CD14-positive monocyte (primary cell): ENCODE results near the gene CAMK1. TPM values are rescaled to one million over a fixed set of nuclear protein-coding genes. Genes with fewer than 3 reads are reported as not detected.
A peak's percentile ranks its signal among the peaks of the same experiment; 100 is the strongest.

ENCODE experiments used
- DNase-seq, 3 donors: peaks; one replicate each; pipeline ENCODE4 v3.0.0-alpha.2; 2011 to 2022
- H2AFZ ChIP-seq: 2 replicates; pipeline ENCODE4 v1.6.0; 2012; ENCODE audit warnings: mild to moderate bottlenecking, low read depth, low read length, inconsistent platforms; ENCODE audit not compliant: insufficient read depth, poor library complexity, severe bottlenecking
- H3K27ac ChIP-seq, 2 donors: 1 replicate in 1 of 2; 2 replicates in 1 of 2; pipeline ENCODE4 v1.5.1; 2012 to 2013; ENCODE audit warnings: low read length in 2 of 2, control low read depth in 1 of 2, inconsistent platforms in 1 of 2, low read depth in 1 of 2, mild to moderate bottlenecking in 1 of 2
- H3K27me3 ChIP-seq, 2 donors: one replicate each; pipeline versions ENCODE4 v1.6.0 to v1.6.1; 2011 to 2013; ENCODE audit warnings: low read length in 2 of 2; ENCODE audit not compliant: control insufficient read depth in 2 of 2, insufficient read depth in 2 of 2
- H3K36me3 ChIP-seq, 2 donors: replicated peaks in 1 of 2; 1 replicate in 1 of 2; 2 replicates in 1 of 2; pipeline versions ENCODE4 v1.5.1 to v1.6.1; 2012 to 2013; ENCODE audit warnings: low read length in 2 of 2, control low read depth in 1 of 2, inconsistent platforms in 1 of 2, mild to moderate bottlenecking in 1 of 2; ENCODE audit not compliant: insufficient read depth in 2 of 2, control insufficient read depth in 1 of 2
- H3K4me1 ChIP-seq, 2 donors: 1 replicate in 1 of 2; 2 replicates in 1 of 2; pipeline versions ENCODE4 v1.5.1 to v1.6.1; 2012 to 2013; ENCODE audit warnings: low read length in 2 of 2, control low read depth in 1 of 2, inconsistent platforms in 1 of 2, mild to moderate bottlenecking in 1 of 2, moderate library complexity in 1 of 2; ENCODE audit not compliant: insufficient read depth in 2 of 2, control insufficient read depth in 1 of 2
- H3K4me2 ChIP-seq: replicated peaks from 2 replicates; pipeline ENCODE3; 2012; ENCODE audit warnings: low read length, moderate library complexity, mild to moderate bottlenecking; ENCODE audit not compliant: poor library complexity, severe bottlenecking; ENCODE audit errors: extremely low read depth
- H3K4me3 ChIP-seq, 3 experiments: fragments of 200-600 bp in 1 of 3; sonication (generic) in 1 of 3; replicated peaks in 1 of 3; 1 replicate in 2 of 3; 2 replicates in 1 of 3; pipeline ENCODE4 v1.5.1; 2011 to 2013; ENCODE audit warnings: low read length in 3 of 3, mild to moderate bottlenecking in 3 of 3, control low read depth in 2 of 3, low read depth in 2 of 3, inconsistent platforms in 1 of 3, moderate library complexity in 1 of 3
- H3K79me2 ChIP-seq: 2 replicates; pipeline ENCODE4 v1.6.0; 2012; ENCODE audit warnings: mild to moderate bottlenecking, control low read depth, inconsistent platforms, low read length, moderate library complexity; ENCODE audit not compliant: insufficient read depth
- H3K9ac ChIP-seq: 2 replicates; pipeline ENCODE4 v1.6.0; 2017; ENCODE audit warnings: low read length, mild to moderate bottlenecking; ENCODE audit not compliant: insufficient read depth, poor library complexity, severe bottlenecking
- H3K9me3 ChIP-seq, 2 donors: replicated peaks in 1 of 2; 1 replicate in 1 of 2; 2 replicates in 1 of 2; pipeline versions ENCODE4 v1.5.1 to v1.6.1; 2012 to 2013; ENCODE audit warnings: low read length in 2 of 2, control low read depth in 1 of 2; ENCODE audit not compliant: control insufficient read depth in 1 of 2, insufficient read depth in 1 of 2
- H4K20me1 ChIP-seq: 2 replicates; pipeline ENCODE4 v1.6.0; 2012; ENCODE audit warnings: mild to moderate bottlenecking, low read length, control low read depth, moderate library complexity; ENCODE audit not compliant: insufficient read depth
- H3K27ac Mint-ChIP-seq, 7 donors: one replicate each; pipeline ENCODE4 v1.8.0; 2020; ENCODE audit warnings: mild to moderate bottlenecking in 7 of 7, mixed read lengths in 7 of 7, moderate library complexity in 6 of 7, inconsistent platforms in 2 of 7
- H3K27me3 Mint-ChIP-seq, 3 donors: one replicate each; pipeline ENCODE4 v1.8.0; 2021 to 2022; ENCODE audit warnings: low read depth in 3 of 3, mild to moderate bottlenecking in 3 of 3, mixed read lengths in 3 of 3, moderate library complexity in 3 of 3, inconsistent platforms in 1 of 3
- H3K36me3 Mint-ChIP-seq, 2 donors: one replicate each; pipeline ENCODE4 v1.8.0; 2020; ENCODE audit warnings: mixed read lengths in 2 of 2, inconsistent platforms in 1 of 2, mild to moderate bottlenecking in 1 of 2
- H3K4me1 Mint-ChIP-seq: one replicate; pipeline ENCODE4 v1.8.0; 2020; ENCODE audit warnings: mild to moderate bottlenecking, mixed read lengths
- H3K4me3 Mint-ChIP-seq, 2 donors: one replicate each; pipeline ENCODE4 v1.8.0; 2020; ENCODE audit warnings: mild to moderate bottlenecking in 2 of 2, mixed read lengths in 2 of 2, moderate library complexity in 1 of 2
- H3K9me3 Mint-ChIP-seq, 7 donors: one replicate each; pipeline ENCODE4 v1.8.0; 2020 to 2022; ENCODE audit warnings: mixed read lengths in 7 of 7, mild to moderate bottlenecking in 6 of 7, moderate library complexity in 6 of 7, inconsistent platforms in 2 of 7
- CTCF ChIP-seq: fragments of 200-600 bp; IDR thresholded peaks from one replicate; pipeline ENCODE4 v1.8.0; 2022; ENCODE audit warnings: antibody characterized with exemption, mild to moderate bottlenecking
- WGBS: methylation state at CpG from one replicate; pipeline ENCODE4 v1.1.5; 2013; ENCODE audit warnings: missing lambda C conversion rate; ENCODE audit not compliant: insufficient coverage; 5-methylcytosine and 5-hydroxymethylcytosine counted together
- intact Hi-C, 2 donors: fragments of 100-400 bp; cut with micrococcal nuclease; formaldehyde crosslinking; loops; one replicate each; pipeline versions ENCODE4 v1.15.0 to v1.15.1; 2023
- polyA plus RNA-seq, 3 donors: library from polyadenylated mRNA; depleted of rRNA in 1 of 3; unstranded in 2 of 3; stranded (reverse) in 1 of 3; fragments of 300-500 nt in 2 of 3; fragments of >200 nt in 1 of 3; fragmentation: Illumina TruSeq in 2 of 3; gene quantifications; 1 replicate in 2 of 3; 2 replicates in 1 of 3; pipeline ENCODE4 v1.2.3, GENCODE V29; 2012 to 2021

The CAMK1 gene
- polyA plus RNA-seq, 3 donors: 106 to 137 (median 118) TPM

- H3K27me3 ChIP-seq: no peaks in the 10 kb centered on the region
- no peaks in the 10 kb centered on the region for H4K20me1 ChIP-seq
- peak overlapping the region; percentile 33 for H2AFZ ChIP-seq
- H3K9ac ChIP-seq: peak overlapping the region; percentile 16
- intact Hi-C loops: no loop called here
- Mint-ChIP-seq H3K9me3 (no peaks in the 10 kb centered on the region), H3K27me3 (no peaks in the 10 kb centered on the region), H3K36me3 (peaks cover 43 to 56% of the 10 kb centered on the region in 2 donors), H3K4me1 (peaks cover 64% of the 10 kb centered on the region), H3K27ac (peak overlapping the region; percentile 68 to 93 (median 82)), H3K4me3 (no peak overlapping the region)
- H3K36me3 ChIP-seq: peaks cover 27 to 43% of the 10 kb centered on the region in 2 donors
- peak in 1 of 3 donors; percentile 26 for DNase-seq
- H3K79me2 ChIP-seq: peaks cover 6% of the 10 kb centered on the region
- TF ChIP-seq CTCF: no peak
- no peaks in the 10 kb centered on the region for H3K9me3 ChIP-seq
- whole genome bisulfite sequencing: 32% methylated on average over 3 of the region's 3 CpGs
- H3K4me2 ChIP-seq: peak overlapping the region; percentile 41
- peaks cover 58% of the 10 kb centered on the region in 2 donors for H3K4me1 ChIP-seq
- peak overlapping the region; percentile 72 to 80 for H3K27ac ChIP-seq
- H3K4me3 ChIP-seq: peak overlapping the region in 1 of 3 experiments; percentile 32
Observed at GRCh38 chr3:9781978-9782603, 12.3 kb upstream of the CAMK1 start.

GRCh38 chr3:9781551-9781950, 11.8 kb upstream of the CAMK1 start:
- no peaks in the 10 kb centered on the region for H3K27me3 Mint-ChIP-seq
- Histone ChIP-seq H3K9me3 (no peaks in the 10 kb centered on the region), H3K9ac (peak overlapping the region; percentile 16), H3K4me2 (peak overlapping the region; percentile 41), H3K4me3 (peak overlapping the region in 1 of 3 experiments; percentile 32), H3K36me3 (peaks cover 27 to 37% of the 10 kb centered on the region in 2 donors), H3K4me1 (peaks cover 61 to 63% of the 10 kb centered on the region in 2 donors), H2AFZ (no peak overlapping the region), H3K79me2 (peaks cover 6% of the 10 kb centered on the region), H3K27ac (peak overlapping the region; percentile 72 to 80), H3K27me3 (no peaks in the 10 kb centered on the region), H4K20me1 (no peaks in the 10 kb centered on the region)
- H3K4me1 Mint-ChIP-seq: peaks cover 64% of the 10 kb centered on the region
- no peak for DNase-seq
- peaks cover 38 to 50% of the 10 kb centered on the region in 2 donors for H3K36me3 Mint-ChIP-seq
- WGBS: no CpG with 5 or more reads among the region's 1 CpG
- peak overlapping the region in 6 of 7 donors; percentile 58 to 93 (median 80) for H3K27ac Mint-ChIP-seq
- intact Hi-C loops: no loop called here
- H3K9me3 Mint-ChIP-seq: no peaks in the 10 kb centered on the region
- TF ChIP-seq CTCF: no peak
- H3K4me3 Mint-ChIP-seq: peak overlapping the region in 1 of 2 donors; percentile 71
